ENCODE measurements around the gene BMPR1B.

The BMPR1B gene

DNA sequence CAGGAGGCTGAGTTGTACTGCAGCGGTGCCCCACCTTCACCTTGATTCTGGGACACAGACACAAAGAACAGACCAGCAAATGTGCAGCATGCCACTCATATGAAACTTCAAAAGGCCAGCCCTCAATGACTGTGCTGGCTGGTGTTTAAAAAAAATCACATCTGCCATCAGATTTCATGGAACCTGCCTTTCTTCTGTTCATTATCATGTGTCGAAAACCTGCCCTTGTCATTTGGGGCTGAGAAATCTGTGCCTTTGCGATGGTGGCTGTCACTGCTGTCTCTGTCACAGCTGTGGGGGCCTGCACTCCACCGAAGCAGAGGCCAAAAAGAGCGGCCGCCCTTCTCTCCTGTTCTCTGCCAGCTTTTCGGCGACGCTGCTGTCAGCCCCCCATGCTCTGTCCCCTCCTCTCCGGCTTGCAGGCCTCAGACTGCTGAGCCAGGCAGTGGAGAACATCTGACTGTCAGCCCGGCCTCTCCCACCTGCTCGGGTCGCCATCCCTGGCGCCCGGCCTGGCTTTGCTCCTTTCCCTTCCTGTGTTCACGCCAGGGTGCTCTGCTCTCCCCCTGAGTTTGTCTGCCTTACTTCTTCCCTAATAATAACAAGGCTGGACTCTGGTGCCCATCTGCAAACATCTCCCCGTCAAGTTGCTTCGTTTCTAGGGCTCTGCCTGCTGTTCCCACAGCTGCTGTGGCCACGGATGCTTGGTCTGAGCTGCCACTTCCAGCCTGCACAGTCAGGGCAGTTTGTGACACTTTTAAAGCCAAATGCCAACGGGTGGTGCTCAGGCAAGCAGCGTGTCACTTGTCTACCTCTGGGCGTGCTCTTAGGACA is 435.9 kb downstream of the BMPR1B start:
- no peak for DNase-seq

DNA sequence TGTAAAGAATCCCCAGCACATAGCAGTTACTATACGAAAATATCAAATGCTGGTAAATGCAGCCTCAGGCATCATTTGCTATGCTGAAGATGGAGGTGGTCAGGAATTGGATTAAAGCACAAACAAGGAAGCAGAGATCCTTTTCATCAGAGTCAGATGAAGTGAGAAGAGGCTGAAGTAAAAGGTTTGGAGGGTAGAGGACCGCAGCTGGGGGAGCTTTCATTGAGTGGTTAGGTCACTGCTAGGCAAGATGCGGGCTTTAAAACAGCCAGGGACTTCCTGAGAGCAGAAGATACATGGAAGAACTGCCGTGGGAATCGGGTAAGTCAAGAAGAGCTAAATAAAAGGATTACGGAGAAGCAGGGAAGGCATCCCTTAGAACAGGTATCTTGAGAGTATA is 439.6 kb downstream of the BMPR1B start:
- no peak for DNase-seq

DNA sequence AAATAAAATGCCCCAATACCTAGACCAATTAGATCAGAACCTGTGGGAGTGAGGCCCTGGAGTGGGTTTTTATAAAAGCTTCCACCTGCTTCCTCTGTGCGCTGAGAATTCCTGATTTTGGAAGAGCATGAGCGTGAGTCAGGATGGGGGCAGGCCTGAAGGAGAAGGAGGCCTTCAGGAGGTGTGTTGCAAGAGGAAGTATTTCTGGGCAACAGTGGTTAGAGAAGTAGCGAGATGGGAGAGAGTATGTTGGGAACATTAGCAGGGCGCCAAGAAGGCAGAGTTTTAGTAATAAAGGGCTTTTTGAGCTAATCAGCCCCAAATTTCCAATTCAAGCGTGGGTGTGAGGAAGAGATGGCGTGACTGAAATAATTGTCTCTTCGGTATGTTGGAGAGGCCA is 441.2 kb downstream of the BMPR1B start:
- DNase-seq: no peak

DNA sequence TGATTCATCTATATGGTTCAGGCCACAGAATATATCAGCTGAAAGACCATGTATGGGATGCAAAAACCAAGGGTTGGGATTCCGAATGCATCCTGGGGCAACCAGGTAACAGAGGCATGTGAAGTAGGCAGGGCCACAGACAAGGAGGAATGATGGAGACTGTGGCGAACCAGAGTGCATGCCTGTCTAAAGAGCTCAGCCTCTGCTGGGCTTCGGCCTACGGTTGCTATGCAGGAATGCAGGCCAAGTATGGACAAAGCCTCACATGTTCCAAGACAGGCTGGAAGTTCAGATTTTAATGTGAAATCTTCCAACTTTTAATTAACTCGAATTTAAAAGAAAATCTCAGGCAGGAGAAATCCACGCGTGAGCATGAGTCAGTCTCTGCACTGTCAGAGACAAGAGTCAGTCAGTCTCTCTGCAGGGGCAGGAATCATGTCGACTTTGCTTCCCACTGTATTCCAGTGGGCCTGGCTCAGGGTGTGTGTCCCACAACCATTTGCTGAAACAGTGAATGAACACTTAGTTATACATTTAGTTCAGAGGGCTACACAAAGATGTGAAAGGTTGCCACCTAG is 446.6 kb downstream of the BMPR1B start:
- no peak for DNase-seq

DNA sequence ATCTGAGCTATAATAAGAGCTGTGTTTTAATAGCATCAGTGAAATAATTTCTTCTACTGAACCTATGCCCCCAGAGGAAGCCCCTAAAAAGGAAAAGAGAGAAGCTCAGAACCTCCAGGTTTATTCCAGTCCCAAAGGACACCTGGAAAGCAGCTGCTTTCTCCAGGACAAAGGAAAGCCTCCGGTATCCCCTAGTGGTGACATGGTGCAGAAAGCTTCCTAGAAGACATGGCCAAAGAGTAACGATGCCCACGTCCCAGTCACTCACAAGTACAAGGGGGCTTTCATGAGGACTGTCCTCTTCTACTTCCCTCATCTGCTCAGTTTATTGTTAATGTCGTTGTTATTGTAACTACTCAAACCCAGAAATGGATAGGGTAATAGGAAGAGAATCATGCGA is 447.1 kb downstream of the BMPR1B start:
- DNase-seq: no peak

All from NCI-H1436 treated with DMSO at 0.1 percent for 48 hours (cell line).